Measurements from ENCODE around the gene BCAS3. TPM values are rescaled to one million over a fixed set of nuclear protein-coding genes. Genes with fewer than 3 reads are reported as not detected.

Gene BCAS3
- total RNA-seq, 1 experiment from 2014 or later, result 26.3 TPM

DNA sequence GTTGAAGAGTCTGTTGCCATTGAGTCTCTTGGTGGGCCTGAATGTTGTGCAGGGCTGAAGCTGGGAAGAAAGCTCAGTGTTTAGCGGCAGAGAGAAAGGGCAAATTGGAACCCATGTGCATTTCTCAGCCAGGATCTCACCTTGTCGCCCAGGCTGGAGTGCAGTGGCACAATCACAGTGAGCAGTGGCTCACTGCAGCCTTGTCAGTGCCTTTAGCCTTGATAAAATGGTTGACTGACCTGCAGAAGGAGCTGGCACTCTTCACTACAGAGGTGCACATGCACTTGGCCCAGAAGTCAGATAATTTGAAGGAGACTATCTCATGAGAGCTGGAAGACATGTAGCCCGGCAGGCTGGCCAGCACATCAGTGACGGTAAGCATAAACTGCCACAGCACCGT lies 597.7 kb downstream of the BCAS3 start:
- no peak for TF ChIP-seq SP1 (IDR thresholded peaks at IDR 0.05; ENCODE audit: low read depth)
- Histone ChIP-seq H3K9ac (ENCODE audit: low read length) (no peak overlapping the region), H3K4me2 (ENCODE audit: low read length) (no peak overlapping the region), H3K9me2 (ENCODE audit: insufficient read depth) (no peaks in the 10 kb centered on the region), H3K27me3 (ENCODE audit: insufficient read depth, low read length) (no peaks in the 10 kb centered on the region), H3K27ac (ENCODE audit: low read depth, low read length) (no peak overlapping the region), H3K36me3 (ENCODE audit: control insufficient read depth in 1 of 2, insufficient read depth in 2 of 2, low read length in 2 of 2) (no peaks in the 10 kb centered on the region), H2AFZ (ENCODE audit: low read depth, low read length, poor library complexity, severe bottlenecking) (no peak overlapping the region), H4K20me1 (ENCODE audit: insufficient read depth) (no peaks in the 10 kb centered on the region), H3K4me1 (ENCODE audit: control insufficient read depth in 1 of 2, insufficient read depth in 2 of 2, low read length in 2 of 2) (no peaks in the 10 kb centered on the region), H3K79me2 (ENCODE audit: insufficient read depth, low read length) (no peaks in the 10 kb centered on the region), H3K4me3 (replicated peaks in 1 of 2; ENCODE audit: low read depth in 1 of 2, low read length in 2 of 2) (no peak overlapping the region), H3K9me3 (ENCODE audit: control insufficient read depth in 1 of 2, insufficient read depth in 1 of 2, low read depth in 1 of 2, low read length in 2 of 2) (no peaks in the 10 kb centered on the region)
- intact Hi-C loops (cut with micrococcal nuclease), result no loop called here
- CTCF ChIA-PET, result no interaction called here
- RAD21 ChIA-PET (ENCODE audit: low non-redundant PET in 1 of 2, low total read pairs in 2 of 2, uncharacterized antibody in 2 of 2, unreplicated experiment in 2 of 2), result no interaction called here
- no TSS peak for BruUV-seq (replicated peaks)
- POLR2A ChIA-PET, result no interaction called here
- no peak for DNase-seq (ENCODE audit: low read depth, low spot score)
- ATAC-seq, result no peak

DNA sequence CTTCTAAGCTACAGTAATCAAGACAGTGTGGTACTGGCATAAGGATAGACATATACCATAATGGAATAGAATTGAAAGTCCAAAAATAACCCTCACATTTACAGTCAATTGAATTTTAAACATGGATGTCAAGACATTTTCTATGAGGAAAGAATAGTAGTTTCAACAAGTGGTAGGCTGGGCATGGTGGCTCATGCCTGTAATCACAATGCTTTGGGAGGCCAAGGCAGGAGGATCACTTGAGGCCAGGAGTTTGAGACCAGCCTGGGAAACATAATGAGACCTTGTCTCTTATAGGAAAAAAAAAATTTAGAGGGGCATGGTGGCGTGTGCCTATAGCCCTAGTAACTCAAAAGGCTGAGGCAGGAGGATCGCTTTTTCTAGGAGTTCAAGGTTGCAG lies 599.2 kb downstream of the BCAS3 start:
- no peaks in the 10 kb centered on the region for H3K27me3 ChIP-seq (ENCODE audit: insufficient read depth, low read length)
- RAD21 ChIA-PET (ENCODE audit: low non-redundant PET in 1 of 2, low total read pairs in 2 of 2, uncharacterized antibody in 2 of 2, unreplicated experiment in 2 of 2), result no interaction called here
- H3K9ac ChIP-seq (ENCODE audit: low read length), result no peak overlapping the region
- no peaks in the 10 kb centered on the region for H3K36me3 ChIP-seq (ENCODE audit: control insufficient read depth in 1 of 2, insufficient read depth in 2 of 2, low read length in 2 of 2)
- ATAC-seq (no peak), DNase-seq (ENCODE audit: low read depth, low spot score) (no peak)
- intact Hi-C loops (cut with micrococcal nuclease), result no loop called here
- TF ChIP-seq EGR1 (IDR thresholded peaks at IDR 0.05; ENCODE audit: low read depth) (no peak), CBX3 (IDR thresholded peaks at IDR 0.05; ENCODE audit: low read depth) (no peak), RAD21 (IDR thresholded peaks at IDR 0.05; ENCODE audit: low read depth) (no peak), SIN3A (IDR thresholded peaks at IDR 0.05; ENCODE audit: low read depth) (no peak), EZH2phosphoT487 (IDR thresholded peaks at IDR 0.05; ENCODE audit: borderline replicate concordance) (no peak), YY1 (IDR thresholded peaks at IDR 0.05; ENCODE audit: extremely low read depth, insufficient replicate concordance, low read depth, low read length) (no peak), POLR2A (IDR thresholded peaks at IDR 0.05; ENCODE audit: borderline replicate concordance, extremely low read depth, insufficient read depth, insufficient read length) (no peak), ZFX (IDR thresholded peaks at IDR 0.05) (no peak), SP1 (IDR thresholded peaks at IDR 0.05; ENCODE audit: low read depth) (no peak), FOSL1 (IDR thresholded peaks at IDR 0.05; ENCODE audit: low read depth) (no peak), JUND (IDR thresholded peaks at IDR 0.05) (no peak), CEBPB (IDR thresholded peaks at IDR 0.05; ENCODE audit: low read depth) (no peak), ZNF274 (IDR thresholded peaks at IDR 0.05; ENCODE audit: low read depth, low read length) (no peak)
- TF ChIP-seq, protein P1, sequence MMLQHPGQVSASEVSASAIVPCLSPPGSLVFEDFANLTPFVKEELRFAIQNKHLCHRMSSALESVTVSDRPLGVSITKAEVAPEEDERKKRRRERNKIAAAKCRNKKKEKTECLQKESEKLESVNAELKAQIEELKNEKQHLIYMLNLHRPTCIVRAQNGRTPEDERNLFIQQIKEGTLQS (IDR thresholded peaks at IDR 0.05), result no peak
- TF ChIP-seq, protein P2, sequence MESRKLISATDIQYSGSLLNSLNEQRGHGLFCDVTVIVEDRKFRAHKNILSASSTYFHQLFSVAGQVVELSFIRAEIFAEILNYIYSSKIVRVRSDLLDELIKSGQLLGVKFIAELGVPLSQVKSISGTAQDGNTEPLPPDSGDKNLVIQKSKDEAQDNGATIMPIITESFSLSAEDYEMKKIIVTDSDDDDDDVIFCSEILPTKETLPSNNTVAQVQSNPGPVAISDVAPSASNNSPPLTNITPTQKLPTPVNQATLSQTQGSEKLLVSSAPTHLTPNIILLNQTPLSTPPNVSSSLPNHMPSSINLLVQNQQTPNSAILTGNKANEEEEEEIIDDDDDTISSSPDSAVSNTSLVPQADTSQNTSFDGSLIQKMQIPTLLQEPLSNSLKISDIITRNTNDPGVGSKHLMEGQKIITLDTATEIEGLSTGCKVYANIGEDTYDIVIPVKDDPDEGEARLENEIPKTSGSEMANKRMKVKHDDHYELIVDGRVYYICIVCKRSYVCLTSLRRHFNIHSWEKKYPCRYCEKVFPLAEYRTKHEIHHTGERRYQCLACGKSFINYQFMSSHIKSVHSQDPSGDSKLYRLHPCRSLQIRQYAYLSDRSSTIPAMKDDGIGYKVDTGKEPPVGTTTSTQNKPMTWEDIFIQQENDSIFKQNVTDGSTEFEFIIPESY (IDR thresholded peaks at IDR 0.05; ENCODE audit: extremely low read depth, insufficient replicate concordance, low read length), result no peak
- TF ChIP-seq, protein P3, sequence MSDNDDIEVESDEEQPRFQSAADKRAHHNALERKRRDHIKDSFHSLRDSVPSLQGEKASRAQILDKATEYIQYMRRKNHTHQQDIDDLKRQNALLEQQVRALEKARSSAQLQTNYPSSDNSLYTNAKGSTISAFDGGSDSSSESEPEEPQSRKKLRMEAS (IDR thresholded peaks at IDR 0.05), result no peak
- BruUV-seq (replicated peaks), result no TSS peak
- no peak overlapping the region for H2AFZ ChIP-seq (ENCODE audit: low read depth, low read length, poor library complexity, severe bottlenecking)
- H3K79me2 ChIP-seq (ENCODE audit: insufficient read depth, low read length), result no peaks in the 10 kb centered on the region
- H3K4me1 ChIP-seq (ENCODE audit: control insufficient read depth in 1 of 2, insufficient read depth in 2 of 2, low read length in 2 of 2), result no peaks in the 10 kb centered on the region
- H3K4me2 ChIP-seq (ENCODE audit: low read length), result no peak overlapping the region
- H4K20me1 ChIP-seq (ENCODE audit: insufficient read depth), result no peaks in the 10 kb centered on the region
- POLR2A ChIA-PET, result no interaction called here
- H3K4me3 ChIP-seq (replicated peaks in 1 of 2; ENCODE audit: low read depth in 1 of 2, low read length in 2 of 2), result no peak overlapping the region
- H3K9me2 ChIP-seq (ENCODE audit: insufficient read depth), result no peaks in the 10 kb centered on the region
- CTCF ChIA-PET, result no interaction called here
- H3K27ac ChIP-seq (ENCODE audit: low read depth, low read length), result no peak overlapping the region
- no peaks in the 10 kb centered on the region for H3K9me3 ChIP-seq (ENCODE audit: control insufficient read depth in 1 of 2, insufficient read depth in 1 of 2, low read depth in 1 of 2, low read length in 2 of 2)

All from HCT116 (cell line).